T-helper 17 cell (primary cell): ENCODE results near the gene TRAIP. TPM values are rescaled to one million over a fixed set of nuclear protein-coding genes. Genes with fewer than 3 reads are reported as not detected.
"Not testable (repeated sequence)": the region's sequence is repeated elsewhere in the genome, so short reads cannot be mapped to it uniquely, and the experiment has no call there.

ENCODE experiments used
- ATAC-seq: fragments of 150-1000 bp; cut with Tn5 transposase; 2 replicates; pipeline ENCODE4 v1.10.0; 2021; ENCODE audit warnings: mild to moderate bottlenecking, moderate library complexity
- DNase-seq, 3 donors: peaks; one replicate each; pipeline versions ENCODE4 v3.0.0 to v3.0.0-alpha.2; 2020 to 2021
- H3K9me3 ChIP-seq: one replicate; pipeline ENCODE4 v1.7.0; 2013; ENCODE audit warnings: low read length, mild to moderate bottlenecking; ENCODE audit not compliant: control insufficient read depth, poor library complexity, severe bottlenecking
- H3K27ac Mint-ChIP-seq: one replicate; pipeline ENCODE4 v1.8.0; 2022; ENCODE audit warnings: mild to moderate bottlenecking, moderate library complexity, mixed read lengths
- H3K27me3 Mint-ChIP-seq: one replicate; pipeline ENCODE4 v1.8.0; 2022; ENCODE audit warnings: mixed read lengths
- H3K36me3 Mint-ChIP-seq: one replicate; pipeline ENCODE4 v1.8.0; 2022; ENCODE audit warnings: low read depth, mixed read lengths
- H3K4me1 Mint-ChIP-seq: one replicate; pipeline ENCODE4 v1.8.0; 2022; ENCODE audit warnings: mild to moderate bottlenecking, mixed read lengths
- H3K4me3 Mint-ChIP-seq: one replicate; pipeline ENCODE4 v1.8.0; 2022; ENCODE audit warnings: mild to moderate bottlenecking, moderate library complexity, mixed read lengths
- total RNA-seq, 4 donors: library from RNA in 2 of 4; stranded (reverse) in 2 of 4; gene quantifications; one replicate each; pipeline ENCODE4 v1.2.3 and lab custom pipeline; 2022 to 2026

Gene TRAIP
- total RNA-seq, 2 donors from 2014 or later: 4.8 to 5.5 TPM

GRCh38 chr3:49831341-49831740 is 25.0 kb downstream of the TRAIP start:
- H3K27me3 Mint-ChIP-seq: no peaks in the 10 kb centered on the region
- H3K36me3 Mint-ChIP-seq: peaks cover 2% of the 10 kb centered on the region
- no peak for ATAC-seq
- H3K27ac Mint-ChIP-seq: no peak overlapping the region
- no peak overlapping the region for H3K4me3 Mint-ChIP-seq
- H3K4me1 Mint-ChIP-seq: no peaks in the 10 kb centered on the region
- no peak for DNase-seq
- no peaks in the 10 kb centered on the region for H3K9me3 ChIP-seq

GRCh38 chr3:49826016-49826415 is 30.3 kb downstream of the TRAIP start:
- Mint-ChIP-seq H3K27ac (no peak overlapping the region), H3K36me3 (no peaks in the 10 kb centered on the region), H3K4me3 (no peak overlapping the region), H3K27me3 (no peaks in the 10 kb centered on the region), H3K4me1 (no peaks in the 10 kb centered on the region)
- ATAC-seq: no peak
- H3K9me3 ChIP-seq: no peaks in the 10 kb centered on the region
- no peak for DNase-seq

DNA sequence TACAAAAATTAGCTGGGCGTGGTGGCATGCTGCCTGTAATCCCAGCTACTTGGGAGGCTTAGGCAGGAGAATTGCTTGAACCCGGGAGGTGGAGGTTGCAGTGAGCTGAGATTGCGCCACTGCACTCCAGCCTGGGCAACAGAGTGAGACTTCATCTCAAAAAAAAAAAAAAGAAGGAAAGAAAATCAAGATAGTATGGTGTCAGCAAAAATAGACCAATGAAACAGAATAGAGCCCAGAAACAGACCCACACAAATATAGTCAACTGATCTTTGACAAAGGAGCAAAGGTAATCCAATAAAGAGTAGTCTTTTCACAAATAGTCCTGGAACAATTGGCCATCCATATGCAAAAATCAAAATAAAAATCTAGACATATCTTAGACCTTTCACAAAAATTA is 33.2 kb downstream of the TRAIP start:
- not testable (repeated sequence) for DNase-seq, ATAC-seq

GRCh38 chr3:49813497-49814174 is 42.7 kb downstream of the TRAIP start, which contains the start of gene UBA7:
Gene UBA7 (minus strand): TSS chr3:49813953. CDS start chr3:49813787, 166 bp downstream.
- peaks cover 19% of the 10 kb centered on the region for H3K4me1 Mint-ChIP-seq
- H3K9me3 ChIP-seq: no peaks in the 10 kb centered on the region
- peak within 1 kb of the TSS; percentile 93 for H3K4me3 Mint-ChIP-seq
- no peak for DNase-seq
- H3K27ac Mint-ChIP-seq: peak within 1 kb of the TSS; percentile 94
- H3K27me3 Mint-ChIP-seq: no peaks in the 10 kb centered on the region
- ATAC-seq: peak; percentile 83
- peaks cover 8% of the 10 kb centered on the region for H3K36me3 Mint-ChIP-seq

More for the DNA sequence above, 33.2 kb downstream of the TRAIP start:
- H3K27me3 Mint-ChIP-seq, H3K9me3 ChIP-seq, H3K36me3 Mint-ChIP-seq, H3K4me1 Mint-ChIP-seq, H3K4me3 Mint-ChIP-seq: not testable (repeated sequence)
- peak overlapping the region; percentile 49 for H3K27ac Mint-ChIP-seq

GRCh38 chr3:49812916-49813496 is 43.4 kb downstream of the TRAIP start:
- no peak for ATAC-seq
- H3K4me1 Mint-ChIP-seq: peaks cover 23% of the 10 kb centered on the region
- H3K36me3 Mint-ChIP-seq: peaks cover 8% of the 10 kb centered on the region
- no peaks in the 10 kb centered on the region for H3K9me3 ChIP-seq
- no peaks in the 10 kb centered on the region for H3K27me3 Mint-ChIP-seq
- peak overlapping the region; percentile 94 for H3K27ac Mint-ChIP-seq
- DNase-seq: no peak
- H3K4me3 Mint-ChIP-seq: peak overlapping the region; percentile 93

GRCh38 chr3:49807431-49808114 is 48.8 kb downstream of the TRAIP start:
- Mint-ChIP-seq H3K36me3 (peaks cover 7% of the 10 kb centered on the region), H3K4me3 (no peak overlapping the region), H3K4me1 (peaks cover 33% of the 10 kb centered on the region), H3K27ac (peak overlapping the region; percentile 76), H3K27me3 (peaks cover 1% of the 10 kb centered on the region)
- H3K9me3 ChIP-seq: no peaks in the 10 kb centered on the region
- DNase-seq (no peak), ATAC-seq (no peak)

DNA sequence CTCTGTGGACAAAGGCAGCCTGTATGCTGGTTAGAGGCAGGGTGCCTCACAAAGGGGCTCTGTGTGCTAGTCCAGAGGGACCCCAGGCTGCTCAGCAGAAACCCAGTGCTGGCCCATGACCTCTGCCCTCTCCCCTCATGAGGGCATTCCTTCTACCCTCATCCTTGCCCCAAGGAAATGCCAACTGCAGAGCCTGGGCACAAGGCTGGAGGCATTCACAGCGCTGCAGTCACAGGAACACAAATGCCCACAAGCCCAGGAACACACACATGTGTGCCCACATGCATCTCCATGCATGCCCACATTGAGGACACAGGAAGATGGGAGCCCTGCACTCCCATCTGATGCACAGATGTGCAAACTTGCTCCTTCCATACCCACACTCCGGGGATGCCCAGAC is 49.5 kb downstream of the TRAIP start:
- DNase-seq: no peak
- peak overlapping the region; percentile 16 for H3K27ac Mint-ChIP-seq
- peaks cover 8% of the 10 kb centered on the region for H3K27me3 Mint-ChIP-seq
- H3K4me3 Mint-ChIP-seq: peak overlapping the region; percentile 25
- peaks cover 8% of the 10 kb centered on the region for H3K36me3 Mint-ChIP-seq
- no peak for ATAC-seq
- peaks cover 38% of the 10 kb centered on the region for H3K4me1 Mint-ChIP-seq
- no peaks in the 10 kb centered on the region for H3K9me3 ChIP-seq

- Mint-ChIP-seq H3K4me3 (no peak overlapping the region), H3K27ac (peak overlapping the region; percentile 79), H3K27me3 (peaks cover 16% of the 10 kb centered on the region), H3K4me1 (peaks cover 37% of the 10 kb centered on the region), H3K36me3 (peaks cover 7% of the 10 kb centered on the region)
- no peaks in the 10 kb centered on the region for H3K9me3 ChIP-seq
- no peak for ATAC-seq
- DNase-seq: no peak
Observed at GRCh38 chr3:49805897-49806701, 50.3 kb downstream of the TRAIP start.

- Mint-ChIP-seq H3K4me3 (peak overlapping the region; percentile 63), H3K27ac (peak overlapping the region; percentile 79), H3K36me3 (peaks cover 6% of the 10 kb centered on the region), H3K27me3 (peaks cover 17% of the 10 kb centered on the region), H3K4me1 (peaks cover 36% of the 10 kb centered on the region)
- DNase-seq: no peak
- H3K9me3 ChIP-seq: no peaks in the 10 kb centered on the region
- ATAC-seq: no peak
Observed at GRCh38 chr3:49805367-49805782, 51.0 kb downstream of the TRAIP start.

- Mint-ChIP-seq H3K4me1 (peaks cover 36% of the 10 kb centered on the region), H3K4me3 (peak overlapping the region; percentile 95), H3K27me3 (peaks cover 17% of the 10 kb centered on the region), H3K27ac (peak overlapping the region; percentile 79), H3K36me3 (peaks cover 2% of the 10 kb centered on the region)
- H3K9me3 ChIP-seq: no peaks in the 10 kb centered on the region
- no peak for ATAC-seq
- DNase-seq: no peak
Observed at GRCh38 chr3:49804141-49805041, 52.0 kb downstream of the TRAIP start.

DNA sequence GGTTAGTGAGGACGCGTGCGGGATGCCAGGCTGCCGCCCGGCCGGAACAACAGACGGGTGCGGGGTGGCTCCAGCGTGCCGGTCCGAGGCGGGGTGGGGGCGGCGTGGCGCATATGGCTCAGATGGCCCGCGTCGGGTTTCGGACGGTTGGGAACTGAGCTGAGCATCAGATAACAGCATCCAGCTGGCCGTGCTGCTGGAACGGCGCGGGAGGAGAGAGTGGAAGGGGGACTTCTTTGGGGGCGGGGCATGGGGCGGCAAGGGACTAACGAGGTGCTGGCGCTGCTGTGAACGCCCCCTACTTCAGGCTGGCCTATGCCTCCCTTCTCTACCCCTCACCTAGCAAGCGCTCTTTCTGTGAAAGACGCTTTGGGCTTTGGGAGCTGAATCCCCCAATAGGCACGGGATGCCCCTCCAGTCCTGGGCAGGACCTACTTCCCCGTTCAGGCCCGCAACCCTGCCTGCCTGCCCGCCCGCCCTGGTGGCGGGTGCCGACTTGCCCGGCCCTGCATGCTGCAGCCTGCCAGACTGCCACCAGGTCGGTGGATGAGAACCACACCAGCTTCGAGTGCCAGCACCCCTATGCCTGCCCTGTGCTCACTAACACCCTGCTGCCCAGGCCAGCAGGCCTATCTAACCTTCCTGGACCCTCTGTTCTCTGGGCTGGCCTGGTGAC is 52.8 kb downstream of the TRAIP start:
- no peaks in the 10 kb centered on the region for H3K9me3 ChIP-seq
- ATAC-seq (peak; percentile 23), DNase-seq (peak; percentile 38 to 57 (median 53))
- H3K4me3 Mint-ChIP-seq: peak overlapping the region; percentile 95
- H3K27me3 Mint-ChIP-seq: peaks cover 17% of the 10 kb centered on the region
- peaks cover 36% of the 10 kb centered on the region for H3K4me1 Mint-ChIP-seq
- H3K27ac Mint-ChIP-seq: no peak overlapping the region
- peaks cover 2% of the 10 kb centered on the region for H3K36me3 Mint-ChIP-seq
